OCI-LY1 (cell line): ENCODE data around the gene PDE5A.

Experiments used
- CTCF ChIP-seq: fragments of 200-600 bp; sonication (generic), shearing (Covaris generic); IDR thresholded peaks from 2 replicates; pipeline ENCODE4 v1.5.1; 2017; ENCODE audit warnings: mild to moderate bottlenecking, antibody characterized with exemption, low read length, moderate library complexity, mixed read lengths
- EZH2 ChIP-seq: fragments of 200-600 bp; sonication (generic), shearing (Covaris generic); IDR thresholded peaks from 2 replicates; pipeline ENCODE4 v1.8.0; 2017; ENCODE audit warnings: borderline replicate concordance, mixed run types, mild to moderate bottlenecking, antibody characterized with exemption, low read length, moderate library complexity, mixed read lengths

- no peak for TF ChIP-seq CTCF
- no peak for TF ChIP-seq EZH2
Measured at GRCh38 chr4:119589165-119589564, 39.4 kb downstream of the PDE5A start.
